ENCODE results near the gene ACOT9.

GRCh38 chrX:23667239-23668177, 75.6 kb downstream of the ACOT9 start, which contains the start of gene PRDX4:
- TF ChIP-seq CTCF (conservative IDR thresholded peaks at IDR 0.05) (0 out of 2 replicates have a peak, but pooled peaks have one; percentile 3), ZFX (IDR thresholded peaks at IDR 0.05) (peak; percentile 41)

All from C4-2B (cell line).